HepG2 (cell line): ENCODE results near the gene SLC17A9. TPM values are rescaled to one million over a fixed set of nuclear protein-coding genes. Genes with fewer than 3 reads are reported as not detected.
A peak's percentile ranks its signal among the peaks of the same experiment; 100 is the strongest.

ENCODE experiments used
- BRCA1 ChIP-seq: sonication (generic); formaldehyde crosslinking; IDR thresholded peaks from 2 replicates; pipeline ENCODE4 v1.4.0; 2020; ENCODE audit warnings: missing genetic modification reagents
- RXRA ChIP-seq: sonication (generic); formaldehyde crosslinking; IDR thresholded peaks from 2 replicates; pipeline ENCODE4 v1.5.1; 2020; ENCODE audit warnings: missing genetic modification reagents
- SRSF4 ChIP-seq: fragments of 200-400 bp; formaldehyde crosslinking; IDR thresholded peaks from one replicate; pipeline ENCODE4 v1.6.1; 2018; ENCODE audit warnings: mild to moderate bottlenecking, low read depth, low read length, moderate library complexity; ENCODE audit not compliant: poor library complexity, severe bottlenecking
- TEAD3 ChIP-seq: optimal IDR thresholded peaks from 2 replicates; pipeline ENCODE3; 2016; ENCODE audit warnings: borderline replicate concordance
- ZBTB8A ChIP-seq: sonication (generic); formaldehyde crosslinking; IDR thresholded peaks from 2 replicates; pipeline ENCODE4 v1.4.0; 2020; ENCODE audit warnings: mild to moderate bottlenecking, low read depth, missing genetic modification reagents, borderline replicate concordance
- ZNF256 ChIP-seq: sonication (generic); formaldehyde crosslinking; conservative IDR thresholded peaks from 2 replicates; pipeline ENCODE4 v1.4.0; 2020; ENCODE audit warnings: missing genetic modification reagents
- ZNF546 ChIP-seq: sonication (generic); formaldehyde crosslinking; conservative IDR thresholded peaks from 2 replicates; pipeline ENCODE4 v1.8.1; 2023; ENCODE audit warnings: mild to moderate bottlenecking, missing genetic modification reagents
- ZSCAN21 ChIP-seq: sonication (generic); formaldehyde crosslinking; IDR thresholded peaks from 2 replicates; pipeline ENCODE4 v1.8.0; 2022; ENCODE audit warnings: mild to moderate bottlenecking, missing genetic modification reagents, moderate library complexity, borderline replicate concordance
- polyA plus RNA-seq, 8 experiments: library from polyadenylated mRNA; depleted of rRNA in 3 of 8; stranded (reverse) in 7 of 8; unstranded in 1 of 8; fragments of >200 nt; fragmentation: Illumina TruSeq in 4 of 8; extraction: Trizol in 4 of 8; gene quantifications; 2 replicates each; pipeline versions ENCODE4 v1.2.1 to v1.2.3, GENCODE V29; 2011 to 2016; ENCODE audit warnings: low read depth in 4 of 8, missing spikeins in 1 of 8, mixed read lengths in 1 of 8; ENCODE audit not compliant: insufficient read depth in 1 of 8
- total RNA-seq, 5 experiments: library from RNA; depleted of rRNA; stranded (reverse); fragments of >200 nt; fragmentation: Illumina TruSeq; extraction: Trizol; gene quantifications; 2 replicates each; pipeline ENCODE4 v1.2.3, GENCODE V29; 2016; ENCODE audit warnings: low read depth in 1 of 5
- TF ChIP-seq, protein P1 (sequence below): sonication (generic); formaldehyde crosslinking; IDR thresholded peaks from 2 replicates; pipeline ENCODE4 v1.8.0; 2022; ENCODE audit warnings: missing genetic modification reagents, low read depth, mild to moderate bottlenecking, borderline replicate concordance
- TF ChIP-seq, protein P2 (sequence below): IDR thresholded peaks from 2 replicates; pipeline ENCODE4 v1.6.1; 2012; ENCODE audit warnings: low read depth, low read length, improper control_type of control experiment
- TF ChIP-seq, protein P3 (sequence below): sonication (generic); formaldehyde crosslinking; IDR thresholded peaks from 2 replicates; pipeline ENCODE4 v1.8.1; 2023; ENCODE audit warnings: mild to moderate bottlenecking, inconsistent platforms, moderate library complexity, missing genetic modification reagents, borderline replicate concordance
- TF ChIP-seq, protein P4 (sequence below): sonication (generic); formaldehyde crosslinking; IDR thresholded peaks from 2 replicates; pipeline ENCODE4 v1.4.0; 2020; ENCODE audit warnings: missing genetic modification reagents, mild to moderate bottlenecking, borderline replicate concordance

The SLC17A9 gene
- total and polyA plus RNA-seq, 2 of the 13 experiments (the other 11 are each of a cell fraction or from before 2014, with no cell fraction given) = 110 to 191 TPM

DNA sequence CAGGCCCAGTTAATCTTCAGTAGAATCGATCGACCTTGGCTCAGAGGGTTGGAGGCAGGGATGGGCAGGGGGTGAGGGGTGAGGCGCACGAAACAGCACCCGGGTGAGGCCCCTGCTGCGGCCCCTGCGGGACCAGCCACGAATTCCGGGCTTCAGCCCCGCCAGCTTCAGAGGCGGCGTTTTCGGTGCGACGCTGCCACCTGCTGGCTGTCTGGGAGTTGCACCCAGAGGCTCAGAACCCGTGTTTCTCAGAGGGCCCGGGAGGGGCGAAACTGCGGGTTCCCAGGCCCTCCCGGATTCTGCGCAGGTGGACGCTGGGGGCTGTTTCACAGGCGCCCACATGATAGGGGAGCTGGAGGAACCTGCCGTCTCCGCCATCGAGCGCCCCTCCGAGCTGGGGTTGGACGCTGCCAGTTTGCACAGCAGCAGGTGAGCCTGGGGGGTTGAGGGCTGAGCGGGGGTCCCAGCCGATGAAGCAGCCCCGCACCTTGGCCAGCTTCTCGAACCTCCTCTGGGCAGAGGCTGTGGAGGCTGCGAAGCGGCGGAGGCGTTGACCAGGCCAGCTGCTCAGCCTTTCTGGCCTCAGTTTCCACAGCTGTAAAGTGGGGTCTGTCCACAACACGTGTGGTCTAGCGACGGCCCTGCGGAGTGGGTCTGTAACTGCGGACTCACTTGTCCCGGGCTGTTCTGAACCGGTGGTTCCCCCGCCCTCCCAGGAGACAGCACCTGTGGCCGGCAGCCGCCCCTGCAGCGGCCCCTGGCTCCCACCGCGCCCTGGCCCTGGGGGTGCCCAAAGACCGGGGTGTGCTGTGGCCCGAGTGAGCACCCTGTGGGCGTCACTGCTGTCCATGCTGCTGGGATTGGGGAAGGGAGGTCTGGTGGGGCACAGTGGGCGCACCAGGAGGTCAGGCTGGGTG lies 56.8 kb downstream of the SLC17A9 start (continued):
- TF ChIP-seq ZNF256 (CRISPR knock-in tag) (no peak; the same call in 1 of the 2 replicates), ZNF546 (CRISPR knock-in tag) (no peak), ZSCAN21 (no peak), RXRA (CRISPR knock-in tag) (peak; percentile 71; the same call in 1 of the 2 replicates), SRSF4 (no peak), ZBTB8A (CRISPR knock-in tag) (no peak), TEAD3 (peak; percentile 88), BRCA1 (CRISPR knock-in tag) (peak; percentile 79; the same call in 1 of the 2 replicates)
- TF ChIP-seq, protein P1, sequence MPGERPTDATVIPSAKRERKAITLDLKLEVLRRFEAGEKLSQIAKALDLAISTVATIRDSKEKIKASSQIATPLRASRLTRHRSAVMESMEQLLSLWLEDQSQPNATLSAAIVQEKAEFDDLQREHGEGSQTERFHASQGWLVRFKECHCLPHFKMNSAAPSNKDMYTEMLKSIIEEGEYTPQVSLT = no peak
- TF ChIP-seq, protein P2, sequence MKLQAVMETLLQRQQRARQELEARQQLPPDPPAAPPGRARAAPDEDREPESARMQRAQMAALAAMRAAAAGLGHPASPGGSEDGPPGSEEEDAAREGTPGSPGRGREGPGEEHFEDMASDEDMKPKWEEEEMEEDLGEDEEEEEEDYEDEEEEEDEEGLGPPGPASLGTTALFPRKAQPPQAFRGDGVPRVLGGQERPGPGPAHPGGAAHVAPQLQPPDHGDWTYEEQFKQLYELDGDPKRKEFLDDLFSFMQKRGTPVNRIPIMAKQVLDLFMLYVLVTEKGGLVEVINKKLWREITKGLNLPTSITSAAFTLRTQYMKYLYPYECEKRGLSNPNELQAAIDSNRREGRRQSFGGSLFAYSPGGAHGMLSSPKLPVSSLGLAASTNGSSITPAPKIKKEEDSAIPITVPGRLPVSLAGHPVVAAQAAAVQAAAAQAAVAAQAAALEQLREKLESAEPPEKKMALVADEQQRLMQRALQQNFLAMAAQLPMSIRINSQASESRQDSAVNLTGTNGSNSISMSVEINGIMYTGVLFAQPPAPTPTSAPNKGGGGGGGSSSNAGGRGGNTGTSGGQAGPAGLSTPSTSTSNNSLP = no peak
- TF ChIP-seq, protein P3, sequence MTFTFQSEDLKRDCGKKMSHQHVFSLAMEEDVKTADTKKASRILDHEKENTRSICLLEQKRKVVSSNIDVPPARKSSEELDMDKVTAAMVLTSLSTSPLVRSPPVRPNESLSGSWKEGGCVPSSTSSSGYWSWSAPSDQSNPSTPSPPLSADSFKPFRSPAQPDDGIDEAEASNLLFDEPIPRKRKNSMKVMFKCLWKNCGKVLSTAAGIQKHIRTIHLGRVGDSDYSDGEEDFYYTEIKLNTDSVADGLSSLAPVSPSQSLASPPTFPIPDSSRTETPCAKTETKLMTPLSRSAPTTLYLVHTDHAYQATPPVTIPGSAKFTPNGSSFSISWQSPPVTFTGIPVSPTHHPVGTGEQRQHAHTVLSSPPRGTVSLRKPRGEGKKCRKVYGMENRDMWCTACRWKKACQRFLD (CRISPR knock-in tag) = no peak
- TF ChIP-seq, protein P4, sequence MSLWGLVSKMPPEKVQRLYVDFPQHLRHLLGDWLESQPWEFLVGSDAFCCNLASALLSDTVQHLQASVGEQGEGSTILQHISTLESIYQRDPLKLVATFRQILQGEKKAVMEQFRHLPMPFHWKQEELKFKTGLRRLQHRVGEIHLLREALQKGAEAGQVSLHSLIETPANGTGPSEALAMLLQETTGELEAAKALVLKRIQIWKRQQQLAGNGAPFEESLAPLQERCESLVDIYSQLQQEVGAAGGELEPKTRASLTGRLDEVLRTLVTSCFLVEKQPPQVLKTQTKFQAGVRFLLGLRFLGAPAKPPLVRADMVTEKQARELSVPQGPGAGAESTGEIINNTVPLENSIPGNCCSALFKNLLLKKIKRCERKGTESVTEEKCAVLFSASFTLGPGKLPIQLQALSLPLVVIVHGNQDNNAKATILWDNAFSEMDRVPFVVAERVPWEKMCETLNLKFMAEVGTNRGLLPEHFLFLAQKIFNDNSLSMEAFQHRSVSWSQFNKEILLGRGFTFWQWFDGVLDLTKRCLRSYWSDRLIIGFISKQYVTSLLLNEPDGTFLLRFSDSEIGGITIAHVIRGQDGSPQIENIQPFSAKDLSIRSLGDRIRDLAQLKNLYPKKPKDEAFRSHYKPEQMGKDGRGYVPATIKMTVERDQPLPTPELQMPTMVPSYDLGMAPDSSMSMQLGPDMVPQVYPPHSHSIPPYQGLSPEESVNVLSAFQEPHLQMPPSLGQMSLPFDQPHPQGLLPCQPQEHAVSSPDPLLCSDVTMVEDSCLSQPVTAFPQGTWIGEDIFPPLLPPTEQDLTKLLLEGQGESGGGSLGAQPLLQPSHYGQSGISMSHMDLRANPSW (CRISPR knock-in tag) = no peak
